Iris pigment epithelial cell (primary cell): Measurements from ENCODE around the gene HECTD1.
A peak's percentile ranks its signal among the peaks of the same experiment; 100 is the strongest.
"Not testable (repeated sequence)": the region's sequence is repeated elsewhere in the genome, so short reads cannot be mapped to it uniquely, and the experiment has no call there.

Source experiments
- DNase-seq: peaks from one replicate; pipeline ENCODE4 v3.0.0-alpha.2; 2011; ENCODE audit warnings: low read depth

HECTD1 gene

GRCh38 chr14:31194095-31194494 is 13.5 kb downstream of the HECTD1 start:
- DNase-seq, result peak; percentile 56

- DNase-seq, result not testable (repeated sequence)
Measured at GRCh38 chr14:31192544-31192943, 15.0 kb downstream of the HECTD1 start.

- DNase-seq, result no peak
Measured at GRCh38 chr14:31190717-31191263, 16.8 kb downstream of the HECTD1 start.

- no peak for DNase-seq
Measured at GRCh38 chr14:31190219-31190603, 17.4 kb downstream of the HECTD1 start.

GRCh38 chr14:31189346-31190218 is 18.0 kb downstream of the HECTD1 start:
- DNase-seq, result no peak

- no peak for DNase-seq
Measured at GRCh38 chr14:31188744-31189143, 18.8 kb downstream of the HECTD1 start.

- DNase-seq, result not testable (repeated sequence)
Measured at GRCh38 chr14:31182016-31182415, 25.6 kb downstream of the HECTD1 start.

GRCh38 chr14:31181271-31181670 is 26.3 kb downstream of the HECTD1 start:
- DNase-seq, result no peak

GRCh38 chr14:31180299-31181051 is 27.1 kb downstream of the HECTD1 start:
- DNase-seq, result no peak

GRCh38 chr14:31174433-31174832 is 33.2 kb downstream of the HECTD1 start:
- no peak for DNase-seq

GRCh38 chr14:31173120-31173837 is 34.3 kb downstream of the HECTD1 start:
- no peak for DNase-seq

GRCh38 chr14:31172084-31172483 is 35.5 kb downstream of the HECTD1 start:
- DNase-seq, result peak; percentile 66

GRCh38 chr14:31170411-31170810 is 37.2 kb downstream of the HECTD1 start:
- peak; percentile 30 for DNase-seq

GRCh38 chr14:31169877-31170276 is 37.7 kb downstream of the HECTD1 start:
- no peak for DNase-seq

- DNase-seq, result no peak
Measured at GRCh38 chr14:31167032-31167431, 40.6 kb downstream of the HECTD1 start.

GRCh38 chr14:31166271-31166561 is 41.4 kb downstream of the HECTD1 start:
- peak; percentile 11 for DNase-seq

- no peak for DNase-seq
Measured at GRCh38 chr14:31164115-31164514, 43.5 kb downstream of the HECTD1 start.

GRCh38 chr14:31162910-31163649 is 44.5 kb downstream of the HECTD1 start:
- DNase-seq, result no peak

GRCh38 chr14:31161274-31161673 is 46.3 kb downstream of the HECTD1 start:
- DNase-seq, result peak; percentile 26

- peak; percentile 78 for DNase-seq
Measured at GRCh38 chr14:31159682-31160296, 47.8 kb downstream of the HECTD1 start.

- peak; percentile 63 for DNase-seq
Measured at GRCh38 chr14:31154956-31155355, 52.6 kb downstream of the HECTD1 start.
